ENCODE results near the gene TMEM220. TPM values are rescaled to one million over a fixed set of nuclear protein-coding genes. Genes with fewer than 3 reads are reported as not detected.

The TMEM220 gene
- total and polyA plus RNA-seq, 8 donors = 4.9 to 14.1 (median 8.1) TPM; not detected in 2

- DNase-seq = no peak
- WGBS, 5 donors = 71 to 86% (median 76%) methylated on average over 11 of the region's 11 CpGs
- H3K36me3 ChIP-seq = peaks cover 7 to 69% (median 59%) of the 10 kb centered on the region in 4 donors
These were observed 5.2 kb downstream of the TMEM220 start for GRCh38 chr17:10724546-10725195.

GRCh38 chr17:10718547-10718946 is 11.3 kb downstream of the TMEM220 start:
- Histone ChIP-seq H3K27ac (no peak overlapping the region), H3K9me3 (no peaks in the 10 kb centered on the region), H3K27me3 (no peaks in the 10 kb centered on the region), H3K4me3 (no peak overlapping the region), H3K36me3 (peaks cover 0 to 59% (median 46%) of the 10 kb centered on the region in 4 donors), H3K4me1 (no peaks in the 10 kb centered on the region)
- intact Hi-C loops (cut with DNase I; ENCODE audit: low total_unique reads) = no loop called here
- DNase-seq = no peak
- 30 to 51% (median 32%) methylated on average over 1 of the region's 1 CpG for WGBS, 5 donors
- TF ChIP-seq EP300 (IDR thresholded peaks at IDR 0.05) = no peak
- no peak for TF ChIP-seq CTCF (IDR thresholded peaks at IDR 0.05)
- no peak for TF ChIP-seq POLR2A (IDR thresholded peaks at IDR 0.05)
- no peak for TF ChIP-seq POLR2AphosphoS5 (IDR thresholded peaks at IDR 0.05)

More at GRCh38 chr17:10724546-10725195, 5.2 kb downstream of the TMEM220 start:
- Histone ChIP-seq H3K4me1 (peaks cover 0 to 17% (median 7%) of the 10 kb centered on the region in 4 donors), H3K27ac (no peak overlapping the region), H3K4me3 (no peak overlapping the region), H3K9me3 (no peaks in the 10 kb centered on the region), H3K27me3 (peaks cover 0 to 5% (median 0%) of the 10 kb centered on the region in 3 donors)
- no peak for TF ChIP-seq POLR2A (IDR thresholded peaks at IDR 0.05)
- TF ChIP-seq CTCF (IDR thresholded peaks at IDR 0.05) = no peak
- TF ChIP-seq POLR2AphosphoS5 (IDR thresholded peaks at IDR 0.05) = no peak
- no peak for TF ChIP-seq EP300 (IDR thresholded peaks at IDR 0.05)
- intact Hi-C loops (cut with DNase I; ENCODE audit: low total_unique reads) = no loop called here

GRCh38 chr17:10716218-10716617 is 13.6 kb downstream of the TMEM220 start:
- Histone ChIP-seq H3K9me3 (no peaks in the 10 kb centered on the region), H3K27me3 (no peaks in the 10 kb centered on the region), H3K36me3 (peaks cover 15 to 63% (median 48%) of the 10 kb centered on the region in 4 donors), H3K4me3 (no peak overlapping the region), H3K4me1 (no peaks in the 10 kb centered on the region), H3K27ac (no peak overlapping the region)
- no peak for DNase-seq
- TF ChIP-seq EP300 (IDR thresholded peaks at IDR 0.05) (no peak), POLR2AphosphoS5 (IDR thresholded peaks at IDR 0.05) (no peak), CTCF (IDR thresholded peaks at IDR 0.05) (no peak), POLR2A (IDR thresholded peaks at IDR 0.05) (no peak)
- 82 to 87% (median 82%) methylated on average over 10 of the region's 10 CpGs for WGBS, 5 donors
- intact Hi-C loops (cut with DNase I; ENCODE audit: low total_unique reads) = no loop called here

GRCh38 chr17:10713318-10713717 is 16.5 kb downstream of the TMEM220 start:
- DNase-seq = no peak
- Histone ChIP-seq H3K9me3 (no peaks in the 10 kb centered on the region), H3K27me3 (no peaks in the 10 kb centered on the region), H3K4me3 (no peak overlapping the region), H3K27ac (no peak overlapping the region), H3K36me3 (peaks cover 29 to 77% (median 59%) of the 10 kb centered on the region in 4 donors), H3K4me1 (no peaks in the 10 kb centered on the region)
- TF ChIP-seq POLR2A (IDR thresholded peaks at IDR 0.05) (no peak), POLR2AphosphoS5 (IDR thresholded peaks at IDR 0.05) (no peak), EP300 (IDR thresholded peaks at IDR 0.05) (no peak), CTCF (IDR thresholded peaks at IDR 0.05) (no peak)
- WGBS, 5 donors = 86 to 97% (median 89%) methylated on average over 2 of the region's 2 CpGs
- intact Hi-C loops (cut with DNase I; ENCODE audit: low total_unique reads) = loop anchor here (5.0 kb wide), 1 partner anchor 604 kb away; no protein-coding TSS in a partner anchor

All from stomach (tissue), 9 donors.